ENCODE results near the gene SLC19A1.

DNA sequence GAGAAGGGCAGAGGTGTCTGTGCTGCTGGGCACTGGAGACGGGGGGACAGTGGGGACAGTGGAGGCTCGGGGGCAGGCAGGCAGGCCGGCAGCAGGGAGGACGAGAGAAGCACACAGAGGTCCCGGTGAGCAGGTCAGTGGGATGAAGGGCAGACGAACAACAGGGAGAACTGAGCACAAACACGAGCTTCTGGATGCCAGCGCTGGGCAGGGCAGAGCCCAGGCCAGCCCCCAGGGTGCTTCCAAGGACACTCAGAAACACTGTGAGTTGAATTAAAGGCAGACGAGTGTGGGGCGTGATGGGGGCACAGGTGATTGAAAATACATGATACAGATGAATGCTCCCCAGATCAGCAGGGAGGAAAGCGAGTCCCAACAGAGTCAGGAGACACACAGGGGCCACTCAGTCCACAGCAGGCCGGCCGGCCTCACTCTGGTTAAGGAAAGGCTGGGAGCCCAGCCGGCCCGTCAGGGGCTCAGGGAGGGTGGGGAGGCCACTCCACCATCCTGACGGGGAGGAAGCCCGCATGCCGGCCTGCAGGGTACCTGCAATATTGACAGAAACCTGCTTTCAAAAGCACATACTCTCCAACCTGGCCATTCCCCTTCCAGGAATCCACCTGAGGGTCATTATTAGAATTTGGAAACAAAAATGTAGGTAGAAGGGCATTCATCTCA lies 14.1 kb downstream of the SLC19A1 start:
- TF ChIP-seq CTCF (IDR thresholded peaks at IDR 0.05) = no peak
- no peak for TF ChIP-seq POLR2A (IDR thresholded peaks at IDR 0.05)

Measured in right lobe of liver (tissue), 4 donors.